Fibroblast of lung (primary cell): ENCODE measurements around the gene BAZ2B.

Experiments
- EZH2 ChIP-seq: IDR thresholded peaks from 2 replicates; pipeline ENCODE4 v1.5.1; 2012; ENCODE audit warnings: low read length, control low read depth, mild to moderate bottlenecking; ENCODE audit errors: missing control alignments
- TF ChIP-seq, protein P1 (sequence below), 2 donors: IDR thresholded peaks in 1 of 2; conservative IDR thresholded peaks in 1 of 2; 1 replicate in 1 of 2; 2 replicates in 1 of 2; pipeline ENCODE4 v1.5.1; 2011 to 2012; ENCODE audit warnings: low read length in 2 of 2, control low read depth in 1 of 2, inconsistent platforms in 1 of 2, low read depth in 1 of 2, mild to moderate bottlenecking in 1 of 2

DNA sequence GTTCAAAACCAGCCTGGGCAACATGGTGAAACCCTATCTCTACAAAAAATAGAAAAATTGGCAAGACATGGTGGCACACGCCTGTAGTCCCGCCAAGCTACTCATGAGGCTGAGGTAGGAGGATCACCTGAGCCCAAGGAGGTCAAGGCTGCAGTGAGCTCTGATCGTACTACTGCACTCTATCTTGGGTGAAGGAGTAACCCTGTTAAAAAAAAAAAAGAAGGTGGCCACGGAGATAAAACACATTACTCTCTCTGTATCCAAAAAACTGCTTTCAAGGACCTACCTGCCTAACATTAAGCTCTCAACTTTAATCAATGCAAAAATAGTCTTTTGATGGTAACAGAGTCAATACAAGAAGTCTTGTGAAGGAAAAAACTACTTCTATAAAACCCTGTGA is 57.3 kb downstream of the BAZ2B start:
- no peak for TF ChIP-seq EZH2
- TF ChIP-seq, protein P1, sequence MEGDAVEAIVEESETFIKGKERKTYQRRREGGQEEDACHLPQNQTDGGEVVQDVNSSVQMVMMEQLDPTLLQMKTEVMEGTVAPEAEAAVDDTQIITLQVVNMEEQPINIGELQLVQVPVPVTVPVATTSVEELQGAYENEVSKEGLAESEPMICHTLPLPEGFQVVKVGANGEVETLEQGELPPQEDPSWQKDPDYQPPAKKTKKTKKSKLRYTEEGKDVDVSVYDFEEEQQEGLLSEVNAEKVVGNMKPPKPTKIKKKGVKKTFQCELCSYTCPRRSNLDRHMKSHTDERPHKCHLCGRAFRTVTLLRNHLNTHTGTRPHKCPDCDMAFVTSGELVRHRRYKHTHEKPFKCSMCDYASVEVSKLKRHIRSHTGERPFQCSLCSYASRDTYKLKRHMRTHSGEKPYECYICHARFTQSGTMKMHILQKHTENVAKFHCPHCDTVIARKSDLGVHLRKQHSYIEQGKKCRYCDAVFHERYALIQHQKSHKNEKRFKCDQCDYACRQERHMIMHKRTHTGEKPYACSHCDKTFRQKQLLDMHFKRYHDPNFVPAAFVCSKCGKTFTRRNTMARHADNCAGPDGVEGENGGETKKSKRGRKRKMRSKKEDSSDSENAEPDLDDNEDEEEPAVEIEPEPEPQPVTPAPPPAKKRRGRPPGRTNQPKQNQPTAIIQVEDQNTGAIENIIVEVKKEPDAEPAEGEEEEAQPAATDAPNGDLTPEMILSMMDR (conservative IDR thresholded peaks at IDR 0.05 in 1 of 2, IDR thresholded peaks at IDR 0.05 in 1 of 2; ENCODE audit: low read depth in 1 of 2, low read length in 2 of 2), result no peak
